ENCODE results near the gene NOL9.
A peak's percentile ranks its signal among the peaks of the same experiment; 100 is the strongest.

NOL9 gene

GRCh38 chr1:6521536-6521935, 32.8 kb downstream of the NOL9 start:
- peak; percentile 43 for DNase-seq (ENCODE audit: low read depth, low spot score)

- peak; percentile 93 for DNase-seq (ENCODE audit: low read depth, low spot score)
Measured at GRCh38 chr1:6519935-6520671, 34.2 kb downstream of the NOL9 start.

GRCh38 chr1:6519491-6519934, 34.8 kb downstream of the NOL9 start:
- DNase-seq (ENCODE audit: low read depth, low spot score), result peak; percentile 54

- DNase-seq (ENCODE audit: low read depth, low spot score), result no peak
Measured at GRCh38 chr1:6517435-6517851, 36.9 kb downstream of the NOL9 start.

GRCh38 chr1:6515771-6516170, 38.5 kb downstream of the NOL9 start:
- DNase-seq (ENCODE audit: low read depth, low spot score), result peak; percentile 51

DNA sequence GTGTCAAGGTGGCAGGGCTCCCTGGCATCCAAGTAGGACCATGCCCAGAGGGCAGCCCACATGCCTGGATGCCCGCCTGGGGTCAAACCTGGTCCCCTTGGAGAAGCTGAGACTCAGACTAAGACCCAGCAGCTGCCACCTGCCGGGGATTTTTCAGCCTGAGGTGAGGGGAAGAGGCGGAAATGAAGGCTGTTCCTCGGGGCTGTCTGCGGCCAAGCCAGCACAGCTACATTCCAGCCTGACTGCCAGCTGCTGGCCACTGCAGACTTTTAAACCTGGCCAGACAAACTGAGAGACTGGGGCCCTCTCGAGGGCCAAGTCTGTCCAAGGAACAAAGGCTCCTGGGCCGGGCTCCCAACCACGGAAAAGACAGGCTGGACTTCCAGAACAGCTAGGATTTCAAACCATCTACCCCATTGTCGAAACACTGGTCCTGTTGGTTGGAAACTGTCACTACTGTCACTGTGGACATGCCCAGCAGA, 41.0 kb downstream of the NOL9 start:
- peak; percentile 64 for DNase-seq (ENCODE audit: low read depth, low spot score)

- no peak for DNase-seq (ENCODE audit: low read depth, low spot score)
Measured at GRCh38 chr1:6512908-6513280, 41.4 kb downstream of the NOL9 start.

GRCh38 chr1:6512245-6512907, 41.9 kb downstream of the NOL9 start:
- DNase-seq (ENCODE audit: low read depth, low spot score), result no peak

DNA sequence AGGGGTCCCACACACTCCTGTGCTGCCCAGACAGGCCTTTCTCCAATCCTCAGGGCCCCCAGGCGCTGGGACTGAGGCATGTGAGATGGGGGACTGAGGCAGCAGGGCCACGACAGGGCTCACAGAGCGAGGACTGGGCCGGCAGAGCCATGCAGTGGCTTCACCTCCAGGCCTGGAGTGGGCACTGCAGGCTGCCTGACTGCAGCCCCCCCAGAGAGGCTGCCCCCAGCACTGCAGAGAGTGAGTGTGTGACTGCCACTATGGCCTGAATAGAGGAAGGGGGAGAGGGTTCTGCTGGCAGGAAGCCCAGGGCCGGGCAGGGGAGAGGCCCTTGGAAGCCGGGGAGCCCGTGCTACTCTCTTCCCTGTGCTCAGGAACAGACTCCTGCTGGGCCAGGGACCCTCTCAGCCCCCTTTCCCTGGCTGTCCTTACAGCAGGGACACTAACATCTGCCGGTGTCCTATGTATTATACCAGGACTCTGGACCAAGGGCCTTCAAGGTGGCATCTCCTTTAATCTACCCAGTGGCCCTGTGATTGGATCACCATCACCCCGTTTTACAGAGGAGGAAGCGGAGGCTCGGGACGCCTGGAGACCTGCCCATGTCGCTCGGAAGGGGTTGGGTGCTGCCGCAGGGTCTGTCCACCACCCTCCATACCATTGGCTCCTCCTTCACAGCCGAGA, 42.6 kb downstream of the NOL9 start:
- no peak for DNase-seq (ENCODE audit: low read depth, low spot score)

- DNase-seq (ENCODE audit: low read depth, low spot score), result no peak
Measured at GRCh38 chr1:6511056-6511455, 43.3 kb downstream of the NOL9 start.

- no peak for DNase-seq (ENCODE audit: low read depth, low spot score)
Measured at GRCh38 chr1:6510493-6510892, 43.8 kb downstream of the NOL9 start.

DNA sequence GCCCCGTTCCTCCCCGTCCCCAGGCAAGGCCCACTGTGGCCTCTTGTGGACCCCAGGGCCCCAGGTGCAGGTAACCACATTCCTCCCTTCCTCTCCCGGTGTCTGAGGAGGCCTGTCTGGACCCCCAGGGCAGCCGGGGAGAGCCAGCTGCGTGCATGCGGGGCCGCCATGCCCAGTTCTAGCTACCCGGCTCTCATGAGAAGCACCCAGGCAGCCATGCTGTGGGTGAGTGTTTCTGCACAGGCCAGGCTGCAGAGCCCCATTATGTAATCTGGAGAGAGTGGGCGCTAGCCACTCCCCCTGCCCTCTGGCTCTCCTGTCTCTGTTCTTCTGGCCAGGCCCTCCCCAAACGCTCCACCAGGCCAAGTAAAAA, 44.4 kb downstream of the NOL9 start:
- no peak for DNase-seq (ENCODE audit: low read depth, low spot score)

- DNase-seq (ENCODE audit: low read depth, low spot score), result no peak
Measured at GRCh38 chr1:6509220-6509918, 44.9 kb downstream of the NOL9 start.

DNA sequence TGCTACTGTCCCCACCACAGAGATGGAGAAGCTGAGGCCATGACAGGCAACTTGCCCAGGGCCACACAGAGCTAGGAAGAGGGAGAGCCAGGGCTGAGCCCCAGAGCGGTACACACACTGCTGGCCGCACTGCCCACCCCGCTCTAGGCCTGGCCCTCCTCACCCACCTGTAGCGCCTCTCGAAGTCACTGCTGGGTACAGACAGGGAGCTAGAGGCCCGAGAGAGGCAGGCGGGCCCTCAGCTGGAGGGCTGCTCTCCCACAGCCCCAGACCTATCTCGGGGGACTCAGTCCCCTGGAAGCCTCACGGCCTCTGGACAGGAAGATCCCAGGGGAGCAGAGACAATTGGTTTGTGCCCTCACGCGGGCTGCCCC, 45.5 kb downstream of the NOL9 start:
- no peak for DNase-seq (ENCODE audit: low read depth, low spot score)

GRCh38 chr1:6508154-6508815, 46.0 kb downstream of the NOL9 start:
- no peak for DNase-seq (ENCODE audit: low read depth, low spot score)

GRCh38 chr1:6507461-6507911, 46.8 kb downstream of the NOL9 start:
- no peak for DNase-seq (ENCODE audit: low read depth, low spot score)

DNA sequence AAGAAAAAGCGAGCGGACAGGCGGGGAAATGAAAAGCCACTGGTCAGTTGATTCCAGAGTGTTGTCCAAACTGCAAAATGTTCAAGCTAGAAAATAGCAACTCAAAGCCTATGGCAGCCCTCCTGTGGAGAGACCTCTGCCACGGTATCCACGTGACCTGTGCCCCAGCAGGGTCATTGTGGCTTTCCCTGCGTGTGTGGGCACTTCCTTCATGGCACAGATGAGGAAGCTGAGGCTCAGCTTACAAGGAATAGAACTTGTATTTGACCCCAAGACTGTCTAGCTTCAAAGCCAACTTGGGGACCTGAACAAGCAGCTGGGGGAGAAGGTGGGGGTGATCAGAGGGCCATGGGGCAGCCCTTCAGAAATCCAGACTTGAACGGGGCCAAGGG, 47.3 kb downstream of the NOL9 start:
- no peak for DNase-seq (ENCODE audit: low read depth, low spot score)

DNA sequence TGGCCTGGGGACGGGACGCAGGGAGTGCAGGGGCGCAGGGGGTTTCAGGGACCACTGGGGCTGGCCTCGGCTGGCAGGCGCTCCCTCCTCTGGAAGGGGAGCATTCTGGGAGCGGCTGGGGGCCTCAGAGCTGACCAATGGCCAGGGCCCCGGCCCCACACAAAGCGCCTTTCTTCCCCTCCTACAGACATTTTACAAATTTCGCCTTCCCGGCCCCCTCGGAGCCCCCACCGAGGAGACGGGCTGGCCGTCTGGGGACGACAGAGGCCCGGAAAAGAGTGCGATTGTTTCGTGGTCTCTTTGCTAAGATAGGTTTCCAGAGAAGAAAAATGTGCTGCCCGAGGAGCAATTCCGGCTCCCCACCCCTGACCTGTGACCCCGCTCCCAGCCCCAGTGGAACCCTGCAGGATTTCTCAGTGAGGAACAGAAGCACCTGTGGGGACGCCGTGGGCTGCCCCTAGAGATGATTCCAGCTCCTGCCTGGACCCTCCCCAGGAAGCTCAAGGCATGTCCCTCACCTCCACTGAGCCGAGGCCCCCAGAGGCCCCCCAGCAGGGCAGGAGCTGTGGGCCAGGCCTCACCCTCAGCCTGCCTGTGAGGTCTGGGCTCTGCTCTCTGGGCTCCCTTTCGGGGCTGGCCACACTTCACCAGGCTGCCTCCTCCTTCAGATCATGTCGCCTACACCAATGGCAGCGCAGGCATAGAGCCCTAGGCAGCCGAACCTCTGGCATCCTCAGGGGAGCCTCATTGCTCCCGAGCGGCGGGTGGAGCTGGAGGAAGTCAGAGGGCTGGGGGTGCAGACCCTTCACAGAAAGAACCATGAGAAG, 47.9 kb downstream of the NOL9 start:
- no peak for DNase-seq (ENCODE audit: low read depth, low spot score)

GRCh38 chr1:6505367-6506209, 48.7 kb downstream of the NOL9 start:
- no peak for DNase-seq (ENCODE audit: low read depth, low spot score)

DNA sequence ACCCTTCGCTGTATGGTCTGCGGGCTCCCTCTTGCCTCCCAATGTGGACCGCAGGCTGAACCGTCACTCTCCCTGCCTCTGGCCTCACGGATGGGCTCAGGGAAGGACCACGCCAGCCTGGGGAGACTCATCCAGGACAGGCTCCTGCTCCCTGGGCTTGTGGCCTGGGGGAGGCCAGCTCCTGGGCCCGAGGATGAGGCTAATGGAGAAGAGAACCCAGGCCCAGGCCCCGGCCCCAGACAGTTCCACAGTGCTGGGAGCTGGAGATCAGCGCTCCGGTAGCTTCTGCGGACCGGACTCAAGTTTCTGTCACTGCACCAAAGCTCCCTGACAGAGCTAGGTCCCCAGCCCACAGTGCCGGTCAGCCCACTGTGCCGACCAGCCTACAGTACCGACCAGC, 49.4 kb downstream of the NOL9 start:
- no peak for DNase-seq (ENCODE audit: low read depth, low spot score)
